HG02798 (cell line): ENCODE measurements around the gene MSL3B.

Experiments used
- ATAC-seq: cut with Tn5 transposase; IDR thresholded peaks from one replicate; pipeline ENCODE4 v1.9.1; 2021; ENCODE audit warnings: mild to moderate bottlenecking; ENCODE audit not compliant: unreplicated experiment, poor library complexity

Gene MSL3B

DNA sequence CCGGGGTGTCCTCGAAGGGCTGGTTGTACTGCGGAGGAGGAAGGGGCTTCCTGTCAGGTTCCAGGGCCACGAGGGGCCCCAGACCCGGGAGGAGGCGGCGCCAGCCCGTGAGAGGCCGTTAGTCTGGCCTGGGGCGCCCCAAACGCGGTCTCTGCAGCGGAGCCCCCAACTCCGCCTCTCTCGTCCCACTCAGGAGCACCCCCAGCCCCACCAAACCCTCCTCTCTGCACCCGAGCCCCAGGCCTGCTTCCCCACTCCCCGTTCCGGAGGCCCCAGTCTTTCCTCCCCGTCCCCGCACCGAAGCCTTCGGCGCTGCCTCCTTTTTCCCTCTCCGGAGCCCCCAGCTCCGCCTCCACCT lies 14.3 kb downstream of the MSL3B start:
- ATAC-seq, result no peak

DNA sequence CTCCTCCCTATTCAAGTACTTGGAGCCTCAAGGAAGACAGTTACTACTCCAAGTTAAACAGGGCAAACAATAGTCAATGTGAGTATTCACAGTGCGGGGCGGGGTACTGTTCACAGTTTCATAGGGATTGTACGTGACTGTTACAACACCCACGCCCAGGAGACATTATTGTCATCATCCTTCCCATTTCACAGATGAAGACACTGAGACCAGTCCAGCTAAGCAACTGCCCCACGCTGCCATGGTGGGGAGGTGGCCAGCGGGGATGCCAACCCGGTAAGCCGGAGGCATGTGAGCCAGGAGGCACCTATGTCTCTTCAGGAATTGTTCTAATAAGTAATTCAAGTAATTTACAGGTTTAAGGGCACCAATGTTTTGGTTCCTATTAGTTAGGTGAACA lies 14.8 kb downstream of the MSL3B start:
- no peak for ATAC-seq

DNA sequence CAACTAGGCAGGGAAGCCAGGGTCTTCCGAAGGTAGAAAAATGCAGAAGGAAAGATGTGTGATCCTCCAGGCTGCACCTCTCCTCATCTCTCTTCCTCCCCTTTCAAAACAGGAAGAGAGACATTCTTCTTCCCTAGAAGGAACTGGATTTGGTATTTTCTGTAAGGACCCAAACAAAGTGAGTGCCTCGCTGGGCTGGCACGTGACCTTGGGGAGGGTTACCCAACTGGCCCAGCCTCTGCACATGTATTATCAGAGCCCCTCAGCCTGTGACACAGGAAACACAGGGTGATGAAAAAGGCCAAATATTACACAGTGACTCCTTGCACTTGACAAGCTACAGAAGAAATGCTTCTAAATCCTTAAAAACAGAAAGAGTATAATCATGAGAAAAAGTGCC lies 16.1 kb downstream of the MSL3B start:
- no peak for ATAC-seq

DNA sequence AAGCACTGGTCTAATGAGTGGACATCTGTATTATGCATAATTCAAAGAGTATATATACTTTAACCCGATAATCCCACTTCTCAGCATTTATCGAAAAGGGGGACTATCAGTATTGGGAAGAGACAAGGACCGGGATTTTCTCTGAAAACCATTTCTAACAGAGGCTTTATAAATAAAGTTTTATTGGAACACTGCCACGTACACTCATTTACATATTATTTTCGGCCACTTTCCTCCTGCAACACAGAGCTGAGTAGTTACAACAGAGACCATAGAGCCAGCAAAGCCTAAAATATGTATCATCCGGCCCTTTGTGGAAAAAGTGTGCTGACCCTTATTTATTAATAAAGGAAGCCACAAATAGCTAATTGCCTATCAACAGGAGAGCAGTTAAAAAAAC lies 17.0 kb downstream of the MSL3B start:
- no peak for ATAC-seq

DNA sequence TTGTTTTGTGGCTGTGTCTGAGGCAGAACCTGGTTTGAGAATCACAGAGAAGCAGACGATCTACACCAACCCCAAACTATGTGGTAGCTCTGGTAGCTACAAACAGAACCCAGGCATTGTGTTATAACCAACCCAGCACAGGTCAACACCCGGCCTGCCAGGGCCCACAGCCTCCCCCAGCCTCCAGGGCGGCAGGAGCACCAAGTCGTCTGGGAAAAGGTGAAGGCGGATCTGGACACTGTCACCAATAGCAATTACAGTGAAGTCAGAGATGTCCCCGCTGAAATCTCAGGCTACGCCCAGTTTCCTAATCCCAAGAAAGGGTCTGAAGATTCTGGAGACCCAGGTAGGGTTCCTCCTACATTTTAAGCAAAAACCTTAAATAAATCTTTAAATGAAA lies 17.4 kb downstream of the MSL3B start:
- no peak for ATAC-seq

DNA sequence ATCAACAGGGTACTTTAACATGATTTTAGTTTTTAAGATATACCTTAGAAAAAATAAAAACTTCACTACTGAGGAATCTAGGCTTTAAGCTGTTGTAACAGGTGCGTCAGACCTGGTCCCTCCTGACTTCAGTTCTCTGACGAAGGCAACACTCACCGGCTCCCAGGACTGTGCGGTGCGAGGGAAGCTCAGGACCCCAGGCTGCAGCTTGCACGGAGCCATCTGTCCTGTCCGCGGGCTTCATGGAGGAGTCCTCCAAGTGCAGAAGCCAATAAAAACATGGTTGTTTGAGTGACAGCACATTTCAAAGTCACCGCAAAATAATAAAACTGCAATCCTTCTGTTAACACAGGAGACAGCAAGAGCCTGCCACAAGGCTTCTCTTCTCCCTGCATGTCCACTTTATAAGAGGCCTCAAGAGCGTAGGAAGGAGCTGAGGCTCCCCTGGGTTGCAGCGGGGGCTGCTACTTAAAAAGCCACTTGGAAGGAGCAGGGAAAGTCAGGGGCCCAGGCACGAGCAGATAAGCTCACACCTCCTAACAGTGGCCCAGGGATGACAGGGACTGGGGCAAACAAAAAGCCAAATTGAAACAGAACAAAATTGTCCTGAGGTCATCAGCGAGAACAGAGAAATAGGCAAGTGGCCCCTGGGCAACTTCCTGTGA lies 18.4 kb downstream of the MSL3B start:
- ATAC-seq, result no peak

DNA sequence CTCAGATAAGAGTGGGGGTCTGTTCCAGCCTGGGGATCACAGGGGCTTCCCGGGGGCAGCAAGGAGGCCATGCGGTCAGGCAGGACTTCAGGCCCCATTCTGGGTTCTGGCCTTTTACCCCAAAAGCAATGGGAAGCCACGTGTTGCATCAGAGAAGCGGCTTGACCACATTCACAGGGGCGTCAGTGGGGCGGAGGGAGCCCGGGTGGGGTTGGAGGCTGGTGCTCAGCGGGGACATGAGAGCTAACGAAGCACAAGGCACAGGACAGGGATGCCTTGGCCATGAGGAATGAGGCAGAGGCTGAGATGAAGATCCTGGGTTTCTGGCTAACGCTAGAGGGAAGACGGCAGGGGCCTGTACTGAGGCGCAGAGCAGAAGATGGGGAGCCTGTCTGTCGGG lies 19.9 kb downstream of the MSL3B start:
- ATAC-seq, result no peak

DNA sequence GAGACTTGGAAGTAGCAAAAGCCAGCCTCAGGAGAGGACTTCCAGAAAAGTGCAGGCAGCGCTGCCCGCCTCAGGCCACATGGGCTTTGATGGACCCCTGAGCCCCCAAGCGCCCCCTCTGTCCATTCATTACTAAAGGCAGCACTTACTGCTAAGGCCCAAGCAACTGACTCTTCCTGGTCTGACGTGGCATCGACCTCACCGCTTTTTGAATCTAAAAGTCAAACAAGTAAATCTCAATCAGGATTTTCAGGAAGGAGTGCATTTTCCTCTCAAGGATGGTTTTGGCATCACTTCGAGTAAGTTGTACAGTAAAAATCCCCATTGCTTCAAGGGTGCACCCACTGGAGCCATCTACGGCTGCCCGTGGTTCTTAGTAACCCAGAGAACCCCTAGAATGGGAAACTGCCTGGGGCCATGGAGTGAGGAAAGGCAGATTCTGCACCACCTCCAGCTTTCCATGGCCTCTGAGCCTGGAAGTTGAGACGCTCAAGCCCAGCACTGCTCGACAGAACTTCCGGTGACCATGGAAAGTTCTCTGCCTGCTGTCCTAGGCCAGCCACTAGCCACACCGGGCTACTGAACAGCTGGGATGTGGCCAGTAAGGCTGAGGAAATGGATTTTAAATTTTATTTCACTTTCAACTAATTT lies 20.8 kb downstream of the MSL3B start:
- no peak for ATAC-seq

DNA sequence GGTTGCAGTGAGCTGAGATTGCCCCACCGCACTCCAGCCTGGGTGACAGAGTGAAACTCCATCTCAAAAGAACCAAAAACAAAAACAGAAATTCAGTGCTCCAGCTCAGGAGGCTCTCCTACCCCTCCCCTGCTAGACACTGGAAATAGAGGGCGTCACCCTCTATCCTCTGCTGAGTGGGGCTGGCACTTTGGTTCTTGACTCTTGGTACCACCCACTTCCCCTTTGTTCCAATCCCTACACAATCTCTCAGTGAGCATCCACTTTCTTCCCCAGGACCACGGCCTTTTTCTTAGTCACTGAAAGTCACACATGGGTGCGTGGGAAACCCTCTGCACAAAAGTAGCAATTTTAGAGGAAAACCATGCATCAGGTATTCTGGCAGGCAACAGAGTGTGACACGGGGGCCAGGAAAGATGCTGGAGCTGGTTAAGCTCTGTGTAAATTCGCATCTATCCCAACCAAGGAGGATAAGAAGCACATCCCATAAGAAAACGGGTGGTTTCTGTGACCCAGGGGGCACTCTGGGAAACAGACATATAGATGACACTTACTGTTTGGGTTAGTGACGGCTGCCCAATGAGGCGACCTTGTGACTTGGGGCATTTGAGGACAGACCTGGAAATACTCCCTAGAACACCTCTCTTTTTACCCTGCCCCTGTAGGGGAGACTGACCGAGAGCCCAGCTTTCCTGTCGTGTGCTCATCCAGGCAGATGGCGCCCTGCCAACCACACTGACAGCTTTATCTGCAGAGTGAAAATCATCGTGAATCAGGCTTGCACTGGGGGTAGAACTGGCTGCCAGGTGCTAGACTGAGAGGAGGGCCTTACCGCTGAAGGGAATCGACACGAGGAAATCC lies 21.6 kb downstream of the MSL3B start:
- no peak for ATAC-seq

DNA sequence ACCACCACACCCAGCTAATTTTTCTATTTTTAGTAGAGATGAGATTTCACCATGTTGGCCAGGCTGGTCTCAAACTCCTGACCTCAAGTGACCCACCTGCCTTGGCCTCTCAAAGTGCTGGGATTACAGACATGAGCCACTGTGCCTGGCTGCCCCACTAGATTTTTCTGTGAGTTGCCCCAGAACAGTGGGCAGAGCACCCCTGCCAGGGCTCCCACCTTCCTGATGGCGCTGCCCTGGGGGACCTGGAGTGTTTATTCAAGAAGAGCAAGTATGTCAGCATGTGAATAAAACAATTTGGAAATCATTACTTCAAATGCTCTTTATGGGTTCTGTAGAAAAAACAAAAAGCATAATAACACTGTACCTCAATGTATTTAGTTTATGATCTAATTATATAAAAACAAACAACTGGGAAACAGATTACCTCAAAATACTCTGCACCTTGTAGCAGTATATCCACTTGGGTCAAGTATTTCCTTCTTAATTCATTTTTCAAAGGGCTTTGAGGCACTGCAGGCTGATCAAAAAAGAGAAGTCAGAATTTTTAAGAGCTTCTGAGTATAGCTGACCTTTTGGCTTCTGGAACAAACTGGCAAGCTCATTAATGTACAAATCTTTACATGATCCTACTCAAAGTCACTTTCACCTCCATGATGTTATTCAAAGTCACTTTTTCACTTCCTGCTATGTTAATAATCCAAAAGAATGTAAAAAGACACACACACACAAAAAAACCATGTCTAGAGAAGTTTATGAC lies 22.7 kb downstream of the MSL3B start:
- ATAC-seq, result no peak

DNA sequence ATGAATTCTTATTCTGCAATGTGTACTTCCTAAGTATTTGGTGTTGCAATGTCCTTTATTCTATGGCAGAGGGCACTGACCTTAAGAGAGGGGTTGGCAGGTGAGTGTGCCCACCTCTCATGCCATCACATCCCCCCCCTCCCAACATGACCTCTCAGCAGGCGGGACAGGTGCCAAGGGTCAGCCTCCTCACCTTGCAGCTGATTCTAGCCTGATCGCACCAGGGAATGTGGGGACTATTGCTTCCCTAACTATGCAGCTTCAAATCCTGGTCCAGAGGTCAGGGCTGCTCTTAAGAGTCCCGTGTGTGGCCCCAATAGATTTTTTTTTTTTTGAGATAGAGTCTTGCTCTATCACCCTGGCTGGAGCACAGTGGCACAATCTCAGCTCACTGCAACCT lies 23.4 kb downstream of the MSL3B start:
- no peak for ATAC-seq

DNA sequence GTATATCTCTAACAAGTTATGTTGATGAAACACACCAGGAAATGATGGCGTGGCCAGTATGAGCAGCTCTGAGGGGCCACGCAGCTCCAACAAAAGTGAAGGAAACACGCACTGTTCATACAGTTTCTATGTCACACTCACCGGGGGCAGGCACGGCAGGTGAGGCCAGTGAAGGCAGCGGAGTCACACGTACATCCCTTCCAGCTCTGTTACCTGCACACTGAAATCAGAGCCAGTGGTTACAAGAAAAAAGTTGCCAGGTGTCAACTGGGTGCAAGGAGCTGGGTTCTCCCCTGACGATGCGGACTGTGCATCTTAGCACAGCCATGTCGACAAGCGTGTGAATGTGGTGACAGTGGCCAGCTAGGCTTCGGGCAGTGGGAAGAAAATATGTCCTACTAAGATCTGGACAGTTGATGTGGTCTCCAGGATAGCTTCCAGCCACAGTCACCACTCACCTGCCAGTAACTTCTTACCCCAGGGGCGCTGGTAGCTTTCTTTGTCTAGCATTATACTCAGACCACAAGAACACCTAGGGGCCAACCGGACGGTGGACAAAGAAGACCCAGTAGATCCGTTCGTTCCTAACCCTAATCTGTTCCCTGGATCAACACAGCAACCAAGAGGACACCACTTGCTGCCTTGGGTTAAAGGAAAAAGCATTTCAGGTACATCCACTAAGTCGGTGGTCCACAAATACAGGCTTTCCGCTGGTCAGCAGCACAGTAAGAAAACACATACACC lies 23.9 kb downstream of the MSL3B start:
- no peak for ATAC-seq

DNA sequence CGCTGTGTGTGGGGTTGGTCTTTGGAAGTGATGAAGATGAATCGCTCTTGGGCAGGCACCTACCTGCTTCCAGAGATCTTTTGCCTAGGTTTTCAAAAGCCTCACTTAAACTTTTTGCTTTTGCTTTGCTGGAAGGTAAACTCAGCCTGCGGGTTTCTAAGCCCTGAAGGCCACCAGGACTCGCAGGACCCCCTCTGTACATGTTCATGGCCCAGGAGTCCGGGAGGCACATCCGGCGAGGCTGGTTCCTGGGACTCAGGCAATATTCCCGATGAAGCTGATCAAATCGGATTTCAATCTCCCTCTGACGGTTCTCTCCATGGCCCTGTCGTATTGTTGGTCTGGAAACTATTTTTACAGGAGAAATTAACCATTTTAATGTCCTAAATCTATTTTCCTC lies 27.0 kb downstream of the MSL3B start:
- ATAC-seq, result no peak

DNA sequence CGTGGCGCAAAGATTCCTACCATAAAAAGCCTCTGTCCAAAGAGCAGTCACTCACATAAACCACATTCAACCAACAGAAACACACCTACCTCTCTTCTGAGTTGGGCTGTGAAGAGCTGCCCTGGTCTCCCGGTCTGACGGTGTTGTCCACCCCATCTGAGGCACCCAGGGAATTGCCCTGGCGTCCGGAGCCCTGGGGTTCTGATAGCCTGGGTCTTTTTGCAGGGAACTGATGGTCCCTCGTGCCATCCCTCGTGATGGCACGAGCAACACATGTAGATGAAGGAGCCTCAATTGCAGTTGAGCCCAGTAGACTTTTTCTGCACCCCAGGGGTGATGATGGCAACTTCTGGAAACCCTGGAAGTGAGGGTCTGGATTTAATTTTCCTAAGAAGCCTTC lies 27.7 kb downstream of the MSL3B start:
- no peak for ATAC-seq

DNA sequence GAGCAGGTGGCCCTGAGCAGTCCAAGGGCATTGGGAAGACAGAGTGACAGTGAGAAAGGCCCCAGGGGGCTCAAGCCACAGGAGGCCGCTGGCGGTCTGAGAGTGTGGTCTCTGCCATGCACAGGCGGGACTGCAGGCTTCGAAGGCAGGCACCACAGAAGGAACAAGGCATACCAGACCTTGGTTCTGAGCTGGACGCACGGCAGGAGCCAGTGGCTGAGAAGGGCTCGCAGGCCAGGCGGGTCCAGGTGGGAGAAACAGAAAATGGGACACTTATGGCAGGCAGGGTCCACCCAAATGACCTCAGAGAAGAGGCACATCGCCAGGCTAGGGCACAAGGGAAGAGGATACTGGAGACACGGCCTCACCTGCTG lies 28.8 kb downstream of the MSL3B start:
- ATAC-seq, result no peak

DNA sequence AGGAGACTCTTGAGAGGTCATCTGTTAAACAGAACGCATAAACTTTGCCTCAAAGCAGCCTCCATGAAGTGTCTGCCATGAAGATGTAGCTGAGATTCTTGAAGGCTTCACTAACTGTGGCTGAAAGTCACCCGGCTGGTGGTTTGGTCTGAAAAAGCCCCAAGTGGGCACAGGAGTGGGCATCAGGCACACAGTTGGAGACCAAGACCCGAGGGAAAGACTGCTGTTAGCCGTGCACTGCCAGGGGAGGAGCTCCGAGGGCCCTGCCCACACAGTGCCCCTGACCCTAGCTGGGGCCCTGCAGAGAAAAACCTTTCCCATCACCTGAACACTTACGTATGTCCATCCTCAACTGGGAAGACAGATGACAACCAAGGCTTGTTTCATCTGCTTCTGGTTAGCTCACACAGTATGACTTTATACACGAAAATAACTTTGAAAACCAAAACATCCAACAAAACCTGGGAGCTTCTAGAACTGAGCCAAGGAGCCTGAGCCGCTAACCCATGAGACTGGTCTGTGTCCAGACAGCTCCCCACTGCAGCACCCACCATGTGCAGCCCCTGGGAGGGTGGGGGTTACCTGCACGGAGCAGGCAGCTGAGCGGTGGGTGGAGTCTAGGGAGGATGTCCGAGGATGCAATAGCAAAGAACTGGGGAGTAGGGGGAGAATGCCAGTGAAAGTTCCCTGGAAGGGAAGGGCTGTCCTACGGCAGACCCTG lies 29.3 kb downstream of the MSL3B start:
- no peak for ATAC-seq

DNA sequence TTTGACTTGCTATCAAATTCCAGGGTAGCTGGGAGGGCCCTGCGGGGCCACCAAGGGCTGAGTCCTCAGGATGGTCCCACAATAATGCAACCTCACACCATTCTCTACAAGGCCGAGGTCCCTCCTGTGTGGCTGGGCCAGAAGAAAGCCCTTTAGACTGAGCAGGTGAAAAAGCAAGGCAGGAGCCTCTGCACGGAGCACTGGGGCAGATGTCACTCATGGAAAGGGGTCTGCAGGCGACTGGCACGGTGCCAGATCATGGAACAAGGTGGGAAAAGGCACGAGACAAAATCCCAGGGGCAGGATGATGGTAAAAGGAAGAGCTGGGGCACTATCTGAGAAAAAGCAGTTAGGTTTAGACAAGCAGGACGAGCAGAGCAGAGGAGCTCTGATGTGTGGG lies 29.9 kb downstream of the MSL3B start:
- ATAC-seq, result no peak

DNA sequence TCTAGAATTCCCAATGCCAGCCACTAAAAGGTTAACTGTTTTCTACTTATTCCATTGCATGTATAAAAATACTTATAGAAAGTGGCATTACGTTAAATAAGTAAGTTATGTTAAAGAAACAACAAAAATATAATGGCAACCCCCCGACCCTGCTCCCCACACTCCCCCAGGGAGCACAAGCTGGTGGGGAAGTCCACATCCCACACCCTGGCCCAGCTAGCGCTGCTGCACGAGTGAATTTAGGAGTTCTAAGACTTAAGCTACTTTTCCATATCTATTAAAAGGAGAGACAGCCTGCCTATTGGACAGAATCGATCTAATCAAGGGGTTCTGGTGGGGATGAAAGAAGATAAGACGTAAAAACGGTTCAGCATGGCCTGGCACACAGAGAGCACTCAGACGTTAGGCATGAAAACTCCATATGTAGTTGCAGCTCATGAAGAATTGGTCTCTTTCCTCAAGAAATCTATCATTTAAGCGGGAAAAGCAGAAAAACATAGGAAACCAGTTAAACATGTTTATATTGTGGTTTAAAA lies 30.4 kb downstream of the MSL3B start:
- no peak for ATAC-seq

DNA sequence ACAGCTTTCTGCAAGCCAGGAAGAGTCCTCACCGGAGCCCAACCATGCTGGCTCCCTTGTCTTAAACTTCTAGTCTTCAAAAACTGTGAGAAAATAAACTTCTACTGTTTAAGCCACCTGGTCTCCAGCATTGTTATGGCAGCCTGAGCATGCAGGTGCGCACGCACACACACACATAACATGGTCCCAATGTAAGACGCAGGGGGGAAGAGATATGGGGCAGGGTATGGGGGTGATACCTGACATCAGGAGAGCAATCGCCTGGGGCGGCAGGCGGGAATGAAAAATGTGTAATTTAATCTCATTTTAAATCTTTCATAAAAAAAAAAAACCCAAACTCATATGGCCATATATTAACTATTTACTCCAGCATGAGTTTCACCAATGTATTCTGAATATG lies 31.8 kb downstream of the MSL3B start:
- no peak for ATAC-seq
